ENCODE results near the gene STIMATE.

DNA sequence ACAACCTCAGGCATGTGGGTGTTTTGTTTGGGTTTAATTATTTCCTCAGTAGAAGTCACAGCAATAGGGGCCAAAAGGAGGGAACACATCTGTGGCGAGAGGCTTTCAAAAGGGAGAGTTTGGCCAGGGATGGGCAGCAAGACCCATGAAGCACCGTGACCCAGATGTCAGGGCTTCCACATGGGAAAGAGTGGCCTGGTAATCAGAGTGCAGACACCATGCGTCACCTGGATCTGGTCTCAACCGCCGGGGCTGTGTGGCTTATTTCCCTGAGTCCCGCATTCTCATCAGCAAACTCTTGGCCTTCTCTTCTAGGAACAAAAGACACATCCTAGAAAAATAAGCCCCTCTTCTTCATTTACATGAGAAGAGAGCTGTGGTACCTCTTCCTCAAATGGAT, 50.1 kb downstream of the STIMATE start:
- TF ChIP-seq EZH2 (IDR thresholded peaks at IDR 0.05; ENCODE audit: borderline replicate concordance, insufficient read depth, low read length, poor library complexity, severe bottlenecking) (no peak), RAD21 (conservative IDR thresholded peaks at IDR 0.05) (no peak), EP300 (conservative IDR thresholded peaks at IDR 0.05; ENCODE audit: poor library complexity, severe bottlenecking) (no peak), SMC3 (conservative IDR thresholded peaks at IDR 0.05; ENCODE audit: poor library complexity) (no peak), TAF1 (IDR thresholded peaks at IDR 0.05; ENCODE audit: low read depth) (no peak), POLR2AphosphoS5 (IDR thresholded peaks at IDR 0.05) (no peak)
- TF ChIP-seq, protein P1, sequence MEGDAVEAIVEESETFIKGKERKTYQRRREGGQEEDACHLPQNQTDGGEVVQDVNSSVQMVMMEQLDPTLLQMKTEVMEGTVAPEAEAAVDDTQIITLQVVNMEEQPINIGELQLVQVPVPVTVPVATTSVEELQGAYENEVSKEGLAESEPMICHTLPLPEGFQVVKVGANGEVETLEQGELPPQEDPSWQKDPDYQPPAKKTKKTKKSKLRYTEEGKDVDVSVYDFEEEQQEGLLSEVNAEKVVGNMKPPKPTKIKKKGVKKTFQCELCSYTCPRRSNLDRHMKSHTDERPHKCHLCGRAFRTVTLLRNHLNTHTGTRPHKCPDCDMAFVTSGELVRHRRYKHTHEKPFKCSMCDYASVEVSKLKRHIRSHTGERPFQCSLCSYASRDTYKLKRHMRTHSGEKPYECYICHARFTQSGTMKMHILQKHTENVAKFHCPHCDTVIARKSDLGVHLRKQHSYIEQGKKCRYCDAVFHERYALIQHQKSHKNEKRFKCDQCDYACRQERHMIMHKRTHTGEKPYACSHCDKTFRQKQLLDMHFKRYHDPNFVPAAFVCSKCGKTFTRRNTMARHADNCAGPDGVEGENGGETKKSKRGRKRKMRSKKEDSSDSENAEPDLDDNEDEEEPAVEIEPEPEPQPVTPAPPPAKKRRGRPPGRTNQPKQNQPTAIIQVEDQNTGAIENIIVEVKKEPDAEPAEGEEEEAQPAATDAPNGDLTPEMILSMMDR (IDR thresholded peaks at IDR 0.05; ENCODE audit: poor library complexity, severe bottlenecking) = no peak

Measured in neural cell (in vitro differentiated cells).